LNCAP (cell line): ENCODE measurements around the gene WNT7A.
A peak's percentile ranks its signal among the peaks of the same experiment; 100 is the strongest.

Source experiments
- TF ChIP-seq, protein P1 (sequence below): fragments of 450-650 bp; IDR thresholded peaks from 2 replicates; pipeline ENCODE4 v1.5.1; 2017; ENCODE audit warnings: mild to moderate bottlenecking

The WNT7A gene

DNA sequence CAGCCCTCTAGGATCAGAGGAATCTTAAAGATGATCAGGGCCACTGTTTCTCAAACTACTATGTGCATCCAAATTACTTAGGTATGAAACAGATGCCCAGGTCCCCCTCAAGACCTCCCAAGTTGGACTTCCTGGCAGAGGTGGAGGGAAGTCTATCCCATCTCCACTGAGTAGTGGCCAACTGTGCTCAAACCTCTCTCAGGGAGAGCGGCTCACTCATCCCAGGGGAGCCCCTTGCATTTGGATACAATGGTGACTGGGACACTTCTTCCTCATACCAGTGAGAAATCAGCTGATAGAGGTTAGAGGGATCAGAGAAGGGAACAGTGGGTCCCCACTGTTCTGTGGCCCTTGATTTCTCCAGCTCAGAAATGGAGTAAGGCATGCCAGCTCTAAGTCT is 8.7 kb upstream of the WNT7A start:
- TF ChIP-seq, protein P1, sequence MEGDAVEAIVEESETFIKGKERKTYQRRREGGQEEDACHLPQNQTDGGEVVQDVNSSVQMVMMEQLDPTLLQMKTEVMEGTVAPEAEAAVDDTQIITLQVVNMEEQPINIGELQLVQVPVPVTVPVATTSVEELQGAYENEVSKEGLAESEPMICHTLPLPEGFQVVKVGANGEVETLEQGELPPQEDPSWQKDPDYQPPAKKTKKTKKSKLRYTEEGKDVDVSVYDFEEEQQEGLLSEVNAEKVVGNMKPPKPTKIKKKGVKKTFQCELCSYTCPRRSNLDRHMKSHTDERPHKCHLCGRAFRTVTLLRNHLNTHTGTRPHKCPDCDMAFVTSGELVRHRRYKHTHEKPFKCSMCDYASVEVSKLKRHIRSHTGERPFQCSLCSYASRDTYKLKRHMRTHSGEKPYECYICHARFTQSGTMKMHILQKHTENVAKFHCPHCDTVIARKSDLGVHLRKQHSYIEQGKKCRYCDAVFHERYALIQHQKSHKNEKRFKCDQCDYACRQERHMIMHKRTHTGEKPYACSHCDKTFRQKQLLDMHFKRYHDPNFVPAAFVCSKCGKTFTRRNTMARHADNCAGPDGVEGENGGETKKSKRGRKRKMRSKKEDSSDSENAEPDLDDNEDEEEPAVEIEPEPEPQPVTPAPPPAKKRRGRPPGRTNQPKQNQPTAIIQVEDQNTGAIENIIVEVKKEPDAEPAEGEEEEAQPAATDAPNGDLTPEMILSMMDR, result no peak

DNA sequence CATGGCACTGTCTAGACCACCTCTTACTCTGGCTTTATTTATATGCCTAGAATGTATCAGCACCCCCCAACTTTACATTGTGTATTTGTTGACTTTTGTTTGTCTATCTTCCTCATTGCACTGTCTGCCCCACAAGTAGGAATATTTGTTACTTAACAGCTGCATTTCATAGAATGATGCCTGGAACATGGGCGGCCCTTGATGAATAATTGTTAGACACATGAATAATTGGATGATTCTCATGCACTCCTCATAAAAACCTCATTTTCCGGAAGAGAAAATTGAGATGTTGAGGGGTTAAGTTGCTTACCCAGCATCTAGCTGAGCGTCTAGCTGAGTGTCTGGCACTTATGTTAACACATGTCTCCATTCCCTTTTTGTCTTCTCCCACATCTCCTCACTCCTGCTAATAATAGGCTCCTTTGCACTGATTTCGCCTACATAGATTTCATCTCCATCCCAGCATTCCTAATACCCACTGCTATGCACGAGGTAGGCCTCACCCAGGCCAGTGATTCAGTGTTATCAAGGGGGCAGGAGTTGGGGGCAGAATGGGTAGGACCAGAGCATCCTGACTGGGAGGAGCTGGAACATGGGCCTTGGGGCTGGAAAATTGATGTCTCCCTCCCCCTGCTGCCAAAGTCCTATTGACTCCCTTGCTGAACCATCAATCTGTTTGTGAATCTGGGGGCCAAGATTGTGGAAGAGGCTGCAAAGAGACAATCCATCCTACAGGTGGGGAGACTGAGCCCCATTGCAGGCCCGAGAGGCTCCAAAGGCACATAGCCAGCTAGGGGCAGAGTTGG is 7.8 kb upstream of the WNT7A start:
- TF ChIP-seq, protein P1, result no peak

DNA sequence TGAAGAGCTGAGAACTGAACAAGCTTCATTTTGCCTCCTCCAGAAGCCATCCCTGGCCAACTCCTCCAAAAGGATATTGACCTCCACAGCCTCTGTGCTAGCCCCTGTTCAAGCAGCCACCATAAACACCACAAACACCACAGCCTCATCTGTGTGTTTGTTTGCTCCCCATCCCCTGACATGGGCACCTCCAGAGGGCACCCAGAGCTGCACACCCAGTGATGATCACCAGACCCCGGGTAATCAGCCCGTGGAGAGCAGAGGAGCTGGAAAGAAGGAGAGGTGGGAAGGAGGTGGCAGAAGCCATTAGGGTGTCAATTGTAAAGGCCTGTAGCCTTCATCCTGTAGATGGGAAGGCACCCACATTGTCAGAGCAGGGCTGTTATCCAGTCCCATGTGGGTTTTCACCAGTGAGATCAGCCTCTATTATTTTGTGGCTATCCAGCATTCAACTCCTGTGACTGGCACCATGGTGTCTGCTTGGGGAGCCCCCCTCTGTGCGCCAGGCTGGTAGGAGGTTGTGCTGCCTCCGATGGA is 6.8 kb upstream of the WNT7A start:
- TF ChIP-seq, protein P1, result no peak

DNA sequence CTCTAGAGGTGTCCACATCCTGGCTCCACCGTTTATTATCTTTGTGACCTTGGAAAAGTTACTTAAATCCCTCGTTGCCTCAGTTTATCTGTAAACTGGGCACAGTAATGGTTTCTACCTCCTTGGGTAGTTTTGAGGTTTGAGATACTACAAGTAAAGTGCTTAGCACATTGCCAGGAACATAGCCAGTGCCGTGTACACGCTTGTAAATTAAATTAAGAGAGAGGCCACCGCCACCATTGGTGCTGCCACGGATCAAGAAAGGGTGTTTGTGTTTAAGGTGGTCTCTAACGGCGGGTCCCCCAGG is 5.8 kb upstream of the WNT7A start:
- TF ChIP-seq, protein P1, result peak; percentile 11; the same call in 1 of the 2 replicates

DNA sequence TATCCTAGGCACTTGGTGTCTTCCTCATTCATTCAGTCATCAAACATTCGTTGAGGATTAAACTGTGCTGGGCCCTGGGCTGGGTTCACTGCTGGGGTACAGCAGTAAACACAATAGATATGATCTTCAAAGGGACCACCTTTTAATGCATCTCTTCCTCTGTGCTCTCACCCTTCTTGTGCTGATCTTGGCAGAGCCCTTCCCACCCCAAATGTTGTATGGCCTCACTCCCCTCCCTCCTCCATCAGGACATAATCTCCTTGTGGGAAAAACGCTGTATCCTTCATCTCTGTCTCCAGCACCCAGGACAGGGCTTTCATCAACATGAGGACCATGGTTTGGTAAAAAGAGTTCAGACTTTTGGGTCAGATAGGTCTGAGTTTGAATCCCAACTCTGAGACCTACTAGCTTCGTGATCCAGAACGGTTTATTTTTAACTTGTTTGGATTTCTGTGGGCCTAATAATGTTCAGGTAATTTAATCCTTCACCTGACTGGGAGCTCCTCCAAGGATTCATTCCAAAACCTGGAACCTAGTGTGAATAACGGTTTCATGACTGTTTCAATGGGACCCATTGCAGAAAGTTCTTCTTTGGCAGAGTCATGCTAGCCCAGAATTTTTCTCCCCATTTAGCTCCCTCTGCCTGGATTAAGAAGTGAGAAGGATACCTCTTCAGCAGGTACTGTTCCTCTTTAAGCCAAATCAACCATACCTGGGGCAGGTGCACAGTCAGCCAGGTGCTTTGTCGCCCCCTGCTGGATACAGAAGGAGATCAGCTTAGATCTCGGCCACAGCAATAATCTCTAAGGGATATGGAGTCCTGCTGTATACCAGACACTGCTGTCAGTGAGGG is 5.2 kb upstream of the WNT7A start:
- TF ChIP-seq, protein P1, result peak; percentile 88

DNA sequence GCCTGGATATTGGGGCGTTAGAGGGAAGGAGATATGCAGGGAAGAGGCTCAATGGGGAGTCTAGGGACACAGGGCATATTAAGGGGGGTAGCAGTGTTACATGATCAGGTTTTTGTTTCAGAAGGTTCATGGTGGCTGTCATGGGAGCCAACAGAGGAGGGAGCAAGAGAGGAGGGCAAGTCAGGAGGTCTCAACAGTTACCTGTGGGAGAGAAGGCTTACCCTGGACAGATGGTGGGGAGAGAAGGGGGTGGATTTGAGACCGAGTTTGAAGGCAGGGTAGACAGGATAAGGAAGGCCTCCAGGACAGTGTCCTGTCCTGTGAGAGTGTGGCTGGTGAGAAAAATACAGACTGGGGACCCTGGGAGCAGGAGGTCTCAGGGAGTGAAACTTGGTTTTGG is 3.8 kb upstream of the WNT7A start:
- TF ChIP-seq, protein P1, result no peak

DNA sequence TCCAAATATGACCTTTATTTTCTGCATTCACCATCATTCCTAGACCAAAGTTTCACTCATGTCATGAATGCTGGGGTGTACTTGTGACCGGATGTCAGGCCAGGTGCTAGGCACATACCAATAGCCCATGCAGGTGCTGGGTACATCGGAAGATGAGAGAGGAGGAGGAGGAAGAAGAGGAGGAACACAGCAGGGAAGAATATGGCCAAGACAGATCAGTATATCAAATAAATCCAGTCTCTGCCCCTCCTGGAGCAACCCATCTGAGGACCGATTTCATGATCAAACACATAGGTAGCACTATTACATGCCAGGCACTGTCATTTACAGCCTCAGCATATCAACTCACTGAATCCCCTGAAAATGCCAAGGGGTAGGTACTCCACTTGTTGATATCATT is 3.0 kb upstream of the WNT7A start:
- TF ChIP-seq, protein P1, result no peak
